Dedifferentiated amniotic fluid mesenchymal stem cell (primary cell): ENCODE measurements around the gene UBE2G1.
"Not testable (repeated sequence)": the region's sequence is repeated elsewhere in the genome, so short reads cannot be mapped to it uniquely, and the experiment has no call there.

Experiments used
- DNase-seq: peaks from one replicate; pipeline ENCODE4 v3.0.0-alpha.2; 2016; ENCODE audit errors: extremely low spot score

UBE2G1 gene

DNA sequence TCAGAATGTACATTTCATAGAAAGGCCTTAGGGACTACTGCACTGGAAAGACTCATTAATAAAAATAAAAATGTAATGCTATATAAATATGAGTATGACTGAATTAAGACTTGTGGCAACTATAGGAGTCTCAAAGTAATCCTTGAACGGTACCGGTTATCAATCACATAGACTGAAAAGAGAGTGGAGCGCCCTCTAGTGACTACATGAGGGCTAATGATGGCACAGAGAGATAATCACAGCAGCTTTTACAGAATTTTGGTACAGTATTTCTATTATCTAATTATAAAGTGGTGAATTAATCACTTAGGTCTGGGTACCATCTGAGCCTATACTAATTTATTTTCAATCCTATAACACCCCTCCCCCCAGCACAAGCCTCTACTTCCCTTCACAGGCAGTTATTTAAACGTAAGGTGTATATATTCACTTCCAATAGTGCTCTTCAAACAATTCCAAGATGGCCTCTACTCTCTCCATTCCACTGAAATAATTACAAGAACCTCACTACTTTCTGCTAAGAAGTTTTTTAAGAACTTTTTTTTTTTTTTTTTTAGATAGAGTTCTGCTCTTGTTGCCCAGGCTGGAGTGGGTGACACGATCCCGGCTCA lies 62.0 kb downstream of the UBE2G1 start:
- peak; percentile 19 for DNase-seq

DNA sequence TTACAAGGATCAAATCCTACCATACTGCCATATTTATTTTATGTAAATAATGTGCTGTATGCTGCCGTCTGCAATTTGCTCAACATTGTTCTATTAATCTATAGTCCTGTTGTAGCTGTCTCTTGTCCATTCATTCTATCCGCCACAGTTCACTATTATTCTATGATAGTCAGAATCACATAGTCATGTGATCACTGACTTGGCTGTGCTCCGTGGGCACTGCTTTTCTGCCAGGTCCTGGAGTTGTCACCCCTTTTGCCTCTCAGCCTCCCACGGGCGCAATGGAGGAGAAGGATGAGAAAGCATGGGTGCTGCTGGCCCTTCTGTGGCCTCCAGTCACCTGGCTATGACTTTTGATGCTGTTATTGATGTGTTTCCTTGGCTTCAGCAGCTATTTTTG lies 65.4 kb downstream of the UBE2G1 start:
- no peak for DNase-seq

DNA sequence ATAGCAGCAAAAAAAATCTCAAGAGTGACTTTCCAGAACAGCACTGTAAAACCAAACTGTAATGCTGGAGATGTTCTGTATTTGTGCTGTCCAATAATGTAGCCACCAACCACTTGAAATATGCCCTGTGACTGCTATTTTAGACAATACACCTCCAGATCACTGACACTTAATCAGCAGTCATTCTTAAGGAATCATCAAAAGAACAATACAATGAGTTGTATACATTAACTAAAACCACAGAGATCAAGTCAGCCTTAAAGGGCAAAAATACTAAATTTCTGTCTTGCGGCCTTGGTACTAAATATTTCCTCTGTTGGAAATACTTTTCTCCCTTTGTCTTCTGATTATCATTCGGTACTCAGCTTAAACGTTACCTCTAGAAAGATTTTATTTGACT lies 69.1 kb downstream of the UBE2G1 start:
- DNase-seq: no peak

- no peak for DNase-seq
Measured at GRCh38 chr17:4295686-4296085, 70.8 kb downstream of the UBE2G1 start.

- no peak for DNase-seq
Measured at GRCh38 chr17:4293572-4293971, 72.9 kb downstream of the UBE2G1 start.

DNA sequence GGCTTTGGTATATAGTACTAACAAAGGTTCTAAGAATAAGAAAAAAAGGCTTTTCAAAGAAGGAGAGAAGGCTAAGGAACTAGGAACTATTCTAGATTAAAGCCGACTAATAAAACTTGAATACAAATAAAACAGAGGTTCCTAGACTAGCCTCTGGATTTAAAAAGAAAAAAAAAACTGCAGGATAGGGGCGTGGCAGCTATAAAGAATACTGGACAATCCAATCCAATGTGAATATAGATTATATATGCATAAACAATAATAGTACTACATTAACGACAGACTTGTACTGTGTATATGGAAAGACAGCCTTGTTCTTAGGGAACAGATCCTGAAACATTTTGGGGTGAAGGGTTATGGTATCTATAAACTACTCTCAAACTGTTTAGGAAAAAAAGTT lies 78.8 kb downstream of the UBE2G1 start:
- no peak for DNase-seq

GRCh38 chr17:4276514-4276913 lies 90.0 kb downstream of the UBE2G1 start:
- no peak for DNase-seq

- no peak for DNase-seq
Measured at GRCh38 chr17:4272972-4273368, 93.5 kb downstream of the UBE2G1 start.

DNA sequence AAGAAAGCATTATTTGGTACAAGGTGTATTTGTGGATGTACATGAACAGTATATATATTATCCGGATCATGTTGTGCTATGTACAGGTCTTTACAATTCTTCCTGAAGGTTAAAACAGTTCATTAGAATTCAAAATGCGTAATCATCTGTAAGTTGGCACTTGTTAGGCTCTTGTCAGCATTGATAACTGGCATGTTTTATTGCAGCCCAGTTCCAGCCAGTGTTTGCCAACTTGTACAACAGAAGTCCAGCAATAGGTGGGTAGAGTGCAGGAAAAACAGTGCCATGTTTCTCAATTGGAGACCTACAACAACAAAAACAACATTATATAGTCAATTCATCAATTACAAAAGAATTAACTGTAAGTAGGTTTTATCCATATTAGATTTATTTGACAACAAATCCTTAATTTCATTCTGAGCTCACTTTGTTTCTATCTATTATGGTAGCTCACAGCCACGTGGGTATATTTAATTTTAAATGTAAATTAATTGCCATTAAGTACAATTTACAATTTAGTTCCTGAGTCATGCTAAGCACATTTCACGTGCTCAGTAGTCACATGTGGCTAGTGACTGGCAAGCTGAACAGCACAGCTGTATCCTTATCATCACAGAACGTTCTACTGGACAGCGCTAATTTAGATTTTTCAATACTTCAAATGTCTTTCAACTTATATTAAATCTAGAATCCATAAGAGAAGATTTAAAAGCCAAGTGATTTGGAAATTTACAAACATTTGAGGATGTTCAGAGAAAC lies 94.1 kb downstream of the UBE2G1 start:
- DNase-seq: no peak

DNA sequence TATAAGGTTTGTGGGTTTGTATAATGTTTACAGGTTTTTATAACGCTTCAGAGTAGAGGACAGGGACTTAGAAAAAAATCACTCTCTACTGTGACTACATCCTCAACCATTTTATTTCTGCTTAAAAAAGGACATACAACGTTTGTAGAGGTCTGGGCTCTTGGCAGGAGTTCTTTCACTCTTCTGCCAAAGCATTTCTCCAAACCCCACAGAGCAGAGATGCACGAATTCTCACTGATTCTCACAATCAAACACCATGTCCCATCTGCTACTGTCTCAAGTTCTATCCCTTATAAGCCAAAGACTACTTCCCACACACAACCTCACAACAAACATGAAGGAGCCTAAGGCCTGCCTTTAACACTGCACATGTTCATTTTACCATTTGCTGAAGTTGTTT lies 95.7 kb downstream of the UBE2G1 start:
- DNase-seq: no peak

GRCh38 chr17:4269915-4270314 lies 96.6 kb downstream of the UBE2G1 start:
- no peak for DNase-seq

GRCh38 chr17:4267402-4267801 lies 99.1 kb downstream of the UBE2G1 start:
- no peak for DNase-seq

GRCh38 chr17:4266550-4266949 lies 99.9 kb downstream of the UBE2G1 start:
- DNase-seq: no peak

GRCh38 chr17:4263282-4264215 lies 102.9 kb downstream of the UBE2G1 start, which contains the start of gene ANKFY1:
ANKFY1 (minus strand) TSS chr17:4263979; CDS start chr17:4263941, 38 bp downstream.
- peak; percentile 94 for DNase-seq

GRCh38 chr17:4262703-4263102 lies 103.8 kb downstream of the UBE2G1 start:
- DNase-seq: no peak

DNA sequence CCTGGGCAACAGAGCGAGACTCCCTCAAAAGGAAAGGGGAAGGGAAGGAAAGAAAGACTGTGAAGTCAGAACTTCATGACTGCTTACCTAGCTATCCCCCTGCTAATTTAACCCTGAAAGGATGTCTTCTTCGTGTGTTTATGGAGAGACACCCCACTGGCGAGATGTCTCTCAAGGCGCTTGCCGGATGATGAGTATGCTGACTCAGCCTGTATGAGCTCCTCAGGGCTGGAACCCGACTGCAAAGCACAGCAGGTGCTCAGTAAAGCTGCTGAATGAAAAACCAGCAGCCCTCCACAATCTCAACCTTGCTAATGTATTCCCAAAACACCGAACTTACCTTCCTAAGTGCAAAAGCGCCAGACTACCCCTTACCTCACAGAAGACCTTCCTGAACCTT lies 105.0 kb downstream of the UBE2G1 start:
- no peak for DNase-seq

- DNase-seq: no peak
Measured at GRCh38 chr17:4258867-4259266, 107.6 kb downstream of the UBE2G1 start.

GRCh38 chr17:4256952-4257351 lies 109.5 kb downstream of the UBE2G1 start:
- DNase-seq: no peak

GRCh38 chr17:4255271-4255670 lies 111.2 kb downstream of the UBE2G1 start:
- DNase-seq: not testable (repeated sequence)

GRCh38 chr17:4250887-4251286 lies 115.6 kb downstream of the UBE2G1 start:
- no peak for DNase-seq

DNA sequence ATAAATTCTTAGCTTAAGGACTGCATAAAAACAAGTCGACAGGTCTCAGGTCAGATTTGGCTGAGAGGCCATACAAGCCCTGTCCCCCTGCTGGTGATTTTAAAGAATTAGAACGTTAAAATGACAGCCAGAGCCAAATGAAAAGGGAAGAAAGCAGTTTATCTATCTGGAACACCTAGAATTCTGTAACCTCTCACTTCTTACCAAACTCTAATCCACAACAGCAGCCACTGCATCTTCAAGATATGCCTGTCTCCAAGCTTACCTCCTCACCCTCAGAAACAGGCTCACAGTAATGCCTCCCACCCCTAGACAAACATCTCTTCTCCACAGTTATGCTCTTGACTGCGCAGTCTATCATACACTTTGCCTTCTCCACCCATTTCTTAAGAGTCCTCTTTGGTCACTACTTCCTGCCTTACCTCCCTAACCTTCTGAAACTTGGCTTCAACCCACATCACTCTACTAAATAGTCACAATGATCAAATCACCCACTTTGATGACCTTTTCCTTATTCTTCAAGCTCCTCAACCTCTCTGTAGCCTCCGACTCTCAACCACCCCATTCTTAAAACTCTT lies 116.9 kb downstream of the UBE2G1 start:
- no peak for DNase-seq
